22Rv1 (cell line): ENCODE measurements around the gene TP53I11.

Source experiments
- ZFX ChIP-seq: fragments of 450-650 bp; IDR thresholded peaks from 2 replicates; pipeline ENCODE4 v1.6.1; 2017; ENCODE audit warnings: antibody characterized with exemption, borderline replicate concordance
- TF ChIP-seq, protein P1 (sequence below): fragments of 450-650 bp; IDR thresholded peaks from 2 replicates; pipeline ENCODE4 v1.5.1; 2017; ENCODE audit warnings: mild to moderate bottlenecking

- TF ChIP-seq, protein P1, sequence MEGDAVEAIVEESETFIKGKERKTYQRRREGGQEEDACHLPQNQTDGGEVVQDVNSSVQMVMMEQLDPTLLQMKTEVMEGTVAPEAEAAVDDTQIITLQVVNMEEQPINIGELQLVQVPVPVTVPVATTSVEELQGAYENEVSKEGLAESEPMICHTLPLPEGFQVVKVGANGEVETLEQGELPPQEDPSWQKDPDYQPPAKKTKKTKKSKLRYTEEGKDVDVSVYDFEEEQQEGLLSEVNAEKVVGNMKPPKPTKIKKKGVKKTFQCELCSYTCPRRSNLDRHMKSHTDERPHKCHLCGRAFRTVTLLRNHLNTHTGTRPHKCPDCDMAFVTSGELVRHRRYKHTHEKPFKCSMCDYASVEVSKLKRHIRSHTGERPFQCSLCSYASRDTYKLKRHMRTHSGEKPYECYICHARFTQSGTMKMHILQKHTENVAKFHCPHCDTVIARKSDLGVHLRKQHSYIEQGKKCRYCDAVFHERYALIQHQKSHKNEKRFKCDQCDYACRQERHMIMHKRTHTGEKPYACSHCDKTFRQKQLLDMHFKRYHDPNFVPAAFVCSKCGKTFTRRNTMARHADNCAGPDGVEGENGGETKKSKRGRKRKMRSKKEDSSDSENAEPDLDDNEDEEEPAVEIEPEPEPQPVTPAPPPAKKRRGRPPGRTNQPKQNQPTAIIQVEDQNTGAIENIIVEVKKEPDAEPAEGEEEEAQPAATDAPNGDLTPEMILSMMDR: no peak
- TF ChIP-seq ZFX: no peak
Measured at GRCh38 chr11:44899959-44900358, 50.7 kb downstream of the TP53I11 start.
